ENCODE results near the gene LRRC74B.

LRRC74B gene

GRCh38 chr22:21014726-21015465, 30.9 kb upstream of the LRRC74B start, which contains the start of gene P2RX6:
P2RX6 (plus strand) TSS chr22:21015165; CDS start chr22:21015175, 10 bp downstream.
- DNase-seq, result no peak

- no peak for DNase-seq
Measured at GRCh38 chr22:21015466-21016006, 30.2 kb upstream of the LRRC74B start.

DNA sequence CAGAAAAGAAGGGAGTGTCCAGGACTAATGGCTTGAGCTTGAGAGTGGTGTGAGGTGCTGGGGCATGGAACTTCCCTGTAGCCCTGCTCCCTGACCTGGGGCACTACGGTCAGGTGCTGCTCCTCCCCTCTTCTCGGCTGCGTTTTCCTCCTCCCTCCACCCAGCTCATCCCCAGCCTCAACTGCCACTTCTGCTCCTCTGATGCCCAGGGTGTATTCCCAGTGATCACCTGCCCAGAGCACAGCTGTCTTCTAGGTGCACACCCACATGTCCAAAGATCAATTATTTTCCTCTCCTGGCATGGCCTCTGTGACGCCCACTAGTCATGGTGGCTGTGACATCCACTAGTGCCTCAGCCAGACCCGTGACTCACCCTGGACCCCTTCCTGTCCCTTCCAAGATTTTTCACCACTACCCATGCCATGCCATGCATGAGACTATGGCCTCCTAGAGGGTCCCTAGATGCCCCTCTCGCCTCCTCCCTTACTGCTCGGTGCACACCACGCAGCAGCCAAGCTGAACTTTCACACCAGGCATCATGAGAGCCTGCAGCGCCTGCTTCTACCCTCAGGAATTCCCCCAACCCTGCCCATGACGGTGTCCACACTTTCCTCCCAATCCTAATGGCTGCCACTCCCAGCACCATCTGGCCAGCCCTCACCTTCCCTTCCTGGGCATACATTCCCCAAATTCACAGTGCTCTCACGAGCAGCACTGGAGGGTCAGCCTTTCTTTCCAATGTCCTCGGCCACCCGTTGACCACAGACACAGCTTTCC, 28.9 kb upstream of the LRRC74B start:
- no peak for DNase-seq

GRCh38 chr22:21018314-21018713, 27.4 kb upstream of the LRRC74B start:
- no peak for DNase-seq

DNA sequence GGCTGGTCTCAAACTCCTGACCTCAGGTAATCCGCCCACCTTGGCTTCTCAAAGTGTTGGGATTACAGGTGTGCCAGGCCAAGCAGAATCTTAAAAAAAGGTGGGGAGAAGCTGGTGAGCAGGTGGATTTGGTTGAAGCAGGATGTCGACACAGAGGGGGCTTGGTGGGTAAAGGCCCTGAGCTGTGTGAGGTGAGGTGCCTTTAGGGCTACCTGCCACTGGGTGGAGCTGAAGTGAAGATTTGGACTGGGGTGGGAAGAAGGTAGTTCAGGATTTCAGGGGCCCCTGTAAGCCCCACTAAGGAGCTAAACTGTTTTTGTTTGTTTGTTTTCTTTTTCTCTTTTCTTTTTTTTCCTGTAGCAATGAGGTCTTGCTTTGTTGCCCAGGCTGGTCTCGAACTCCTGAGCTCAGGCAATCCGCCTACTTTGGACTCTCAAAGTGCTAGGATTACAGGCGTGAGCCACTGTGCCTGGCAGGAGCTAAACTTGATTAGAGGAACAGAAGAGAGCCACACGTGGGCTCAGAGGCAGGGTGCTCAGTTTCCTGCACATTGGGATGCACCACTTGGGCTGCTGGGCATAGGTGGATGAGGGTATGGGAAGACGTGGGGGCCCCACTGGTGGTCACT, 24.8 kb upstream of the LRRC74B start:
- no peak for DNase-seq

DNA sequence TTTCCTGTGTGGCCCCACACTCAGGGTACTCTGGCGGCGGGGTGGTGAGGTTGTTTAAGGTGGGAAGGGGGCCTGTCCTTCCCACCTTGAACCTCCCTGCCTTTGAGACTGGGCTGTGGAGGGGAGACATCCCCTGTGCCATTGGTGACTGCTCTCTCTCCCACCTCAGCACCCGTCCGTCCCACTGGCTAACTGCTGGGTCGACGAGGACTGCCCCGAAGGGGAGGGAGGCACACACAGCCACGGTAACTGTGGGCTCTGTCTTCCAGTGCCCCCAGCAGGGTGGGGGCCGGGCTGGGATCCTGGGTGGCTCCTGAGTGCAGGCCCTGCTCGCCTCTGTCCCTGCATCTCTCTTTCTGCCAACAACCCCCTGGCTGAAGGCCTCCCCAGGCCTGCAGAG, 23.2 kb upstream of the LRRC74B start:
- no peak for DNase-seq

DNA sequence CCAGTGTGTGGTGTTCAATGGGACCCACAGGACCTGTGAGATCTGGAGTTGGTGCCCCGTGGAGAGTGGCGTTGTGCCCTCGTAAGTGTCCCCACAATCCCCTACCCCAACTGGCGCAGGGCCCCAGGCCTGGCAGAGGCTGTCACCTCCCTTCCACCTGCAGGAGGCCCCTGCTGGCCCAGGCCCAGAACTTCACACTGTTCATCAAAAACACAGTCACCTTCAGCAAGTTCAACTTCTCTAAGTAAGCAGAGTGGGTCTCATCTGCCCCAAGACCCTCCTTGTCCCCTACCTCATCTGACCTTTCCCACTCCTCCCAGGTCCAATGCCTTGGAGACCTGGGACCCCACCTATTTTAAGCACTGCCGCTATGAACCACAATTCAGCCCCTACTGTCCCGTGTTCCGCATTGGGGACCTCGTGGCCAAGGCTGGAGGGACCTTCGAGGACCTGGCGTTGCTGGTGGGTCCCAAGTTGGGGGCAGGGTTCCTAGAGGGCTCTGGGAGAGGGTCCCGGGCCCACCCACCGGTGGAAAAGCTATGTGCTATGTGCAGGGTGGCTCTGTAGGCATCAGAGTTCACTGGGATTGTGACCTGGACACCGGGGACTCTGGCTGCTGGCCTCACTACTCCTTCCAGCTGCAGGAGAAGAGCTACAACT, 22.7 kb upstream of the LRRC74B start:
- DNase-seq, result no peak

- DNase-seq, result no peak
Measured at GRCh38 chr22:21025266-21025665, 20.5 kb upstream of the LRRC74B start.

- DNase-seq, result no peak
Measured at GRCh38 chr22:21025763-21026755, 19.7 kb upstream of the LRRC74B start.

DNA sequence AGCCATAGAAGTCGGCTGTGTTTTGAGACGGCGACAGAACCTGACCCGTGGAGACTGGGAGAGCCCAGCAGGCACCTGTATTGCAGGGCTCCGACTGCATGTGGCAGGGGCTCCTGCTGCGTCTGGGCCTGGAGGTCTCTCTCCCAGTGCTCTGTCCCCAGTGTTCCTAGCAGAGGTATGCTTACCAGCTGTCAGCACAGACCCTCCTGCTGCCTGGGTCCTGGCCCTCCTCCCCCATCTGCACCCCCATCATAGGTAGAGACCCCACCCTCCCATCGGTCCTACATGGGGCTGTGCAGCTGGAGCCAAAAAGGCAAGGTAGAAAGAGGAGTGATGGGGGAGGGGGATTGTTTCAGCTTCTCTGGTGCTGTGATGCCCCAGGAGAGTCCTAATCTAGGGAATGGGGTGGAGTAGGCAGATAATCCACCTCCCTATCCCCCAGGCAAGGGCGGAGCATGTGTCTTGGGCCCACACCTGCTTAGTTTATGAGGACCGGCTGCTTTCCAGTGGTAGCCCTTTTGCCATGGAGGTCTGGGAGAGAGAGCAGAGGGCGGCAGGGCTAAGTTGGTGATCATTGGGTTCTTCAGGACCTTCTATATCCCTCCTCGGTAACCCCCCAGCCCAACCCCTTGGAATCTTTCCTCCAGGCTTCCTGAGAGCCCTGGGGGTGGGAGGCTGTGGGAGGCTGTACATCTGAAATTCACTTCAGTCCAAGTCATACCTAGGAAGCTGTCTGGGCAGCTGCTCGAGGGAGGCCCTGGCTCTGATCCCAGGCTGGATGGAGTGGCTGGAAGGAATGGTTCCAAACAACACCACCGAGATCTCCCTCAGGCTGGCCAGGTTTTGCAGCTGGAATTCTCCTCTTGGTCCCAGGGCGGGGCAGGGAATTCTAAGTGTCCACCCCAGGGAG, 18.7 kb upstream of the LRRC74B start:
- no peak for DNase-seq

DNA sequence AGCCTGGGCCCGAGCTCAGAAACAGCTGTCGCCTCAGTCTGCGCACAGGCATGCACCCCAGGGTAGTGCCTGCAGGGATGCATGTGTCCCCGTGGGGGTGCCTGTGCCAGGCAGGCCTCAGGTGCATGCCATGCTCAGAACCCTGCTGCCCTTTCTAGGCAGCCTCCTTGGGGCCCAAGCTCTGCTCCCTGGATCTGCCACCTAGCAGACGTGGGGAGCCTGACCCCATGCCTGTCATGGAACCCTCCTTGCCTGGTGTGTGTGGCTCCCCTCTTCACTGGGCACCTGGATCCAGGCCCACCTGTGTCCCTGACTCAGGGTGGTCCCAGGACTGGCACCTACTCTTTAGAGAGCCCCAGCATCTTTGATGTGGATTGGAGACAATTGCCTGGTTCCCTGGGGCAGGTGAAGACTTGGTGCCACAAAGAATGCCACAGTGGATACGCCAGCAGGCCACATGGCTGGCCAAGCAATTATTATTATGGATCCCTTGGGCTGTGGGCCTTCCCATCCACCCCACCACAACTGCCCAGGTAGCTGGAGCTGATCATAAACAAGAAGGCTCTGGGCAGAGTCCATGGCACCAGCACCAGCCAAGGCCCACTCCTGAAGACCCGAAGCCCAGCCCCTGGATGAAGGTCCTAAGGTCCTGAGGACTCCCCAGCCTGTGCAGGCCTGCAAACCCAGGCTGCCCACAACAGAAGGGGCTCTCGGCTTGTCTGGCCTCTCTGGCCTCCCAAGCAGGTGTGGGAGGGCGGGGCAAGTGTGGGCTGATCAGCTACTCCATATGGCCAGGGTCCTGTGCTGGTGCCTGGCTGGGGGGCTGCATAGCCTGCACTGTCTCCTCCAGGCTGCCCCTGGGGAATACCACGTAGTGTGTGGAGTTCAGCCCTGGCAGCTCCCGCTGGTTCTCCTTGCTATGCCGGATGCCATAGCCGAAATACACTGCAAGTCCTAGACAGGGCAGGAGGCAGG, 17.2 kb upstream of the LRRC74B start:
- DNase-seq, result no peak

DNA sequence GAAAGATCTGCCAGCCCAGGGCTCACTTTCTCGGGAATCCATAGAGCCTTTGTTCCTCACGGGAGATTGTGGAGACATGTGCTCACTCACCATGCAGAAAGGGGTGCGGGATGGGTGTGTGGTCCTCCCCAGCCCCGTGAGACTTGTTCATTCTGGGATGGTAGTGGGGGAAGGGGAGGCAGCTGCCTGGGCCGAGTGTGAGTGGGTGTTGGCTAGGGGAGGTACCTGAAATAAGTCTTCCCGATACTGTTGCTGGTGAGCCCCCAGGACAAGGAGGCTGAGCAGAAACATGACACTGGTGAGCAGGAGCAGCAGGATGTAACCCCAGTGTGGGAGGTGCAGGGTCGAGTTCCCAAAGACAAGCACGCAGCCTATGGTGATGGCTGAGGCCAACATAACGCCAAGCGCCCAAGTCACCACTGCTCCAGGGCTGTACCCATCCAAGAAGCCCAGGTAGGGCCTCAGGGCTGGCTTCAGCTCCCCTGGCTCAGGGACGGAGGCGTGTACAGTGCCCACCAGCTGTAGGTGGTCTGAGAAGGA, 16.2 kb upstream of the LRRC74B start:
- no peak for DNase-seq

DNA sequence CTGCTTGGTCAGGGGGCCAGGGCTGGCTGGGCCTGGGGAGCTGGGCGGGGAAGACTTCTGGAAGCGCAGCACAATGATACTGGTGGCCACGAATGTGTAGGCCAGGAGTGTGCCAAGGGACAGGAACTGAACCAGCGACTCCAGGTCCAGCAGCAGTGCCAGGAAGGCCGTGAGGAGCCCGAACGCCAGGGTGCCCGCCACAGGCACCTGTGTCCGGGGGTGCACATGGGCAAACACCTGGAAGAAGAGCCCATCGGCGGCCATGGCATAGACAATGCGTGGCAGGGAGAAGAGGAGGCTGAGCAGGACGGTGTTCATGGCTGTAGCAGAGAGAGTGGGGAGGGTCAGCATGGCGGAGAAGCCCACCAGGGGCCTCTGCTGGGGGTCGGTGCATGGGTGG, 15.7 kb upstream of the LRRC74B start:
- no peak for DNase-seq

GRCh38 chr22:21030621-21031544, 14.9 kb upstream of the LRRC74B start:
- no peak for DNase-seq

DNA sequence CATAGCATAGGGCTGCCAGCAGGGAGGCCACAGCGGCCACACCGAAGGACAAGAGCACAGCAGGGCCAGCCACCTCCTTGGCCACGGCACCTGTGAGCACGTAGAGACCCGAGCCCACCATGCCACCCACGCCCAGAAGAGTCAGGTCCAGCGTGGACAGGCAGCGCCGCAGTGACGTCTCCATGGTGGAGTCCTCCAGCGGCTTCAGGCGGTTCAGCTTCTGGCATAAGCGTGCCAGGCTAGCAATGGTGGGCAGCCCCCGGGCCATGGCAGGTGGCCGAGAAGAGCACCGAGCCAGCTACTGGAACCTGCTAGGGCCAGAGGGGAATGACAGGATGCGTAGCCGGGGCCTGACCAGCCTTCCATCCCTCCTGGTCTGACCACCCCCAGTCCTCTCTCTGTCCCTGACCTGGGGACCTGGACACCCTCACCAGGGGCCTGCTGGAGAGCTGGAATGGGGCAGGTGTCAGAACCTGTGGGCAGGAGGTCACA, 14.2 kb upstream of the LRRC74B start:
- no peak for DNase-seq

- no peak for DNase-seq
Measured at GRCh38 chr22:21032037-21032867, 13.5 kb upstream of the LRRC74B start, which contains the start of gene SLC7A4. SLC7A4 (minus strand) TSS chr22:21032561; CDS start chr22:21031812, 749 bp downstream.
